ENCODE results near the gene PPP3CA.

- no peak for TF ChIP-seq EP300 (IDR thresholded peaks at IDR 0.05; ENCODE audit: borderline replicate concordance in 1 of 2, low read depth in 2 of 2, low read length in 2 of 2)
- no peak for TF ChIP-seq CEBPB (IDR thresholded peaks at IDR 0.05; ENCODE audit: low read depth, low read length)
- TF ChIP-seq EZH2 (IDR thresholded peaks at IDR 0.05; ENCODE audit: low read depth, low read length, severe bottlenecking), result no peak
Observed at GRCh38 chr4:100988876-100989275, 358.4 kb downstream of the PPP3CA start.

Measured in H1 (cell line).